Ectodermal cell (in vitro differentiated cells): ENCODE measurements around the gene PANK4.
"Not testable (repeated sequence)": the region's sequence is repeated elsewhere in the genome, so short reads cannot be mapped to it uniquely, and the experiment has no call there.

Experiments
- H3K27ac ChIP-seq: 2 replicates; pipeline ENCODE4 v1.7.0; 2013; ENCODE audit warnings: mild to moderate bottlenecking, low read depth, low read length; ENCODE audit not compliant: insufficient read depth, poor library complexity, severe bottlenecking
- H3K27me3 ChIP-seq: 2 replicates; pipeline ENCODE4 v1.7.0; 2013; ENCODE audit warnings: mild to moderate bottlenecking, low read length; ENCODE audit not compliant: insufficient read depth, control insufficient read depth, poor library complexity, severe bottlenecking
- H3K36me3 ChIP-seq: one replicate; pipeline ENCODE4 v1.7.0; 2013; ENCODE audit warnings: low read length; ENCODE audit not compliant: control insufficient read depth, insufficient read depth
- H3K4me1 ChIP-seq: one replicate; pipeline ENCODE4 v1.7.0; 2013; ENCODE audit warnings: low read length; ENCODE audit not compliant: control insufficient read depth, insufficient read depth
- H3K4me3 ChIP-seq: 2 replicates; pipeline ENCODE4 v1.7.0; 2013; ENCODE audit warnings: low read depth, low read length, control low read depth; ENCODE audit not compliant: insufficient read depth
- H3K9me3 ChIP-seq: 2 replicates; pipeline ENCODE4 v1.7.0; 2013; ENCODE audit warnings: mild to moderate bottlenecking, low read length, moderate library complexity; ENCODE audit not compliant: control insufficient read depth
- WGBS, 2 experiments: methylation state at CpG; one replicate each; pipeline ENCODE4 v1.1.7; 2013; ENCODE audit warnings: missing lambda C conversion rate in 2 of 2; 5-methylcytosine and 5-hydroxymethylcytosine counted together

The PANK4 gene

GRCh38 chr1:2463396-2463795 lies 63.0 kb downstream of the PANK4 start:
- peaks cover 41% of the 10 kb centered on the region for H3K4me1 ChIP-seq

GRCh38 chr1:2462819-2463218 lies 63.6 kb downstream of the PANK4 start:
- Histone ChIP-seq H3K9me3 (no peaks in the 10 kb centered on the region), H3K27me3 (peaks cover 4% of the 10 kb centered on the region), H3K4me3 (no peak overlapping the region), H3K4me1 (peaks cover 41% of the 10 kb centered on the region), H3K27ac (no peak overlapping the region), H3K36me3 (no peaks in the 10 kb centered on the region)
- 86% methylated on average over 15 of the region's 15 CpGs for WGBS, 2 experiments

More at GRCh38 chr1:2463396-2463795, 63.0 kb downstream of the PANK4 start:
- Histone ChIP-seq H3K4me3 (no peak overlapping the region), H3K36me3 (no peaks in the 10 kb centered on the region), H3K27ac (no peak overlapping the region), H3K27me3 (peaks cover 4% of the 10 kb centered on the region), H3K9me3 (no peaks in the 10 kb centered on the region)
- WGBS, 2 experiments, result 76 to 83% methylated on average over 17 of the region's 17 CpGs

GRCh38 chr1:2460996-2461751 lies 65.2 kb downstream of the PANK4 start:
- 85 to 86% methylated on average over 18 of the region's 18 CpGs for WGBS, 2 experiments
- peaks cover 32% of the 10 kb centered on the region for H3K4me1 ChIP-seq
- H3K9me3 ChIP-seq, result no peaks in the 10 kb centered on the region
- H3K4me3 ChIP-seq, result no peak overlapping the region
- no peaks in the 10 kb centered on the region for H3K27me3 ChIP-seq
- no peaks in the 10 kb centered on the region for H3K36me3 ChIP-seq
- H3K27ac ChIP-seq, result no peak overlapping the region

- no peak overlapping the region for H3K27ac ChIP-seq
- WGBS, 2 experiments, result 86 to 88% methylated on average over 8 of the region's 8 CpGs
- no peaks in the 10 kb centered on the region for H3K27me3 ChIP-seq
- no peaks in the 10 kb centered on the region for H3K9me3 ChIP-seq
- no peaks in the 10 kb centered on the region for H3K36me3 ChIP-seq
- H3K4me1 ChIP-seq, result peaks cover 27% of the 10 kb centered on the region
- no peak overlapping the region for H3K4me3 ChIP-seq
Measured at GRCh38 chr1:2460203-2460602, 66.2 kb downstream of the PANK4 start.

- no peak overlapping the region for H3K27ac ChIP-seq
- no peaks in the 10 kb centered on the region for H3K9me3 ChIP-seq
- WGBS, 2 experiments, result 87 to 88% methylated on average over 23 of the region's 23 CpGs
- H3K4me1 ChIP-seq, result peaks cover 27% of the 10 kb centered on the region
- H3K4me3 ChIP-seq, result no peak overlapping the region
- H3K27me3 ChIP-seq, result no peaks in the 10 kb centered on the region
- H3K36me3 ChIP-seq, result no peaks in the 10 kb centered on the region
Measured at GRCh38 chr1:2459757-2460156, 66.6 kb downstream of the PANK4 start.

GRCh38 chr1:2459102-2459753 lies 67.2 kb downstream of the PANK4 start:
- not testable (repeated sequence) for H3K27ac ChIP-seq, H3K27me3 ChIP-seq, H3K4me3 ChIP-seq, H3K9me3 ChIP-seq, H3K36me3 ChIP-seq
- H3K4me1 ChIP-seq, result peaks cover 27% of the 10 kb centered on the region
- 86 to 91% methylated on average over 16 of the region's 16 CpGs for WGBS, 2 experiments

- WGBS, 2 experiments, result 94 to 95% methylated on average over 18 of the region's 18 CpGs
- no peaks in the 10 kb centered on the region for H3K36me3 ChIP-seq
Measured at GRCh38 chr1:2458687-2459086, 67.7 kb downstream of the PANK4 start.

More at GRCh38 chr1:2458687-2459086, 67.7 kb downstream of the PANK4 start:
- Histone ChIP-seq H3K27me3 (no peaks in the 10 kb centered on the region), H3K4me3 (no peak overlapping the region), H3K4me1 (peaks cover 26% of the 10 kb centered on the region), H3K27ac (no peak overlapping the region), H3K9me3 (no peaks in the 10 kb centered on the region)
